ENCODE results near the gene IGSF3.
"Not testable (repeated sequence)": the region's sequence is repeated elsewhere in the genome, so short reads cannot be mapped to it uniquely, and the experiment has no call there.

Gene IGSF3

GRCh38 chr1:116593977-116594376 is 73.6 kb downstream of the IGSF3 start:
- DNase-seq: not testable (repeated sequence)

- not testable (repeated sequence) for DNase-seq
Observed at GRCh38 chr1:116593401-116593800, 74.1 kb downstream of the IGSF3 start.

GRCh38 chr1:116591951-116592605 is 75.5 kb downstream of the IGSF3 start:
- not testable (repeated sequence) for DNase-seq

GRCh38 chr1:116591006-116591950 is 76.3 kb downstream of the IGSF3 start:
- not testable (repeated sequence) for DNase-seq

- DNase-seq: not testable (repeated sequence)
Observed at GRCh38 chr1:116590359-116591005, 77.1 kb downstream of the IGSF3 start.

- DNase-seq: not testable (repeated sequence)
Observed at GRCh38 chr1:116589101-116589735, 78.3 kb downstream of the IGSF3 start.

GRCh38 chr1:116587501-116588227 is 79.9 kb downstream of the IGSF3 start:
- DNase-seq: no peak

- DNase-seq: no peak
Observed at GRCh38 chr1:116586741-116587143, 80.8 kb downstream of the IGSF3 start.

GRCh38 chr1:116585886-116586285 is 81.6 kb downstream of the IGSF3 start:
- DNase-seq: no peak

- no peak for DNase-seq
Observed at GRCh38 chr1:116581323-116581885, 86.1 kb downstream of the IGSF3 start.

GRCh38 chr1:116580446-116581322 is 86.8 kb downstream of the IGSF3 start:
- no peak for DNase-seq

- no peak for DNase-seq
Observed at GRCh38 chr1:116579259-116579875, 88.2 kb downstream of the IGSF3 start.

GRCh38 chr1:116578581-116578980 is 89.0 kb downstream of the IGSF3 start:
- no peak for DNase-seq

- no peak for DNase-seq
Observed at GRCh38 chr1:116577759-116578314, 89.7 kb downstream of the IGSF3 start.

GRCh38 chr1:116574581-116575291 is 92.8 kb downstream of the IGSF3 start:
- DNase-seq: peak; percentile 73

GRCh38 chr1:116573431-116574095 is 94.0 kb downstream of the IGSF3 start:
- DNase-seq: no peak

- DNase-seq: no peak
Observed at GRCh38 chr1:116572771-116573430, 94.6 kb downstream of the IGSF3 start.

GRCh38 chr1:116572099-116572498 is 95.4 kb downstream of the IGSF3 start:
- no peak for DNase-seq

All from activated CD4-positive, alpha-beta T cell treated with anti-CD3 and anti-CD28 coated beads, Interleukin-10, Interleukin-2, amounts not matched to agents 100 ng/mL and 50 ng/mL, durations not matched to agents 16 hours and 8 hours (primary cell).